Measurements from ENCODE around the gene SYT1.

DNA sequence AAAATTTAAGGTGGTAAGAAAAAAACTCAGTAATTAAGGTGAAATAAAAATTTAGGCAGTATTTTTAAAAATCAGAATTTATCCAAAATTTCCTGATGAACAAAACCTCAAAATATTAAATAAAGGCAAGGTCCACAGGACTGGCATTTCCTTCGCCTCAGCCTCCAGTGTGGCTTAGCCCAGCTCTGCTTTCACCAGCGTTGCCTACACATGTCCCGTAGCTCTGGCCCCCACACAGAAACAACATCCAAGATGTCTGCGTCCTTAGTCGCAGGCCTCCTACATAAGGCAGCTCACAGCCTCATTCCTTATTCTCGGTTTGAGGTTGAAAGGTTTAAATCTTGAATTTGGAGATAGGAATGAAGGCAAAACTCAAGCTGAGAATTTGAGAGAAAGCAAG, 274.3 kb downstream of the SYT1 start:
- TF ChIP-seq, protein P1, sequence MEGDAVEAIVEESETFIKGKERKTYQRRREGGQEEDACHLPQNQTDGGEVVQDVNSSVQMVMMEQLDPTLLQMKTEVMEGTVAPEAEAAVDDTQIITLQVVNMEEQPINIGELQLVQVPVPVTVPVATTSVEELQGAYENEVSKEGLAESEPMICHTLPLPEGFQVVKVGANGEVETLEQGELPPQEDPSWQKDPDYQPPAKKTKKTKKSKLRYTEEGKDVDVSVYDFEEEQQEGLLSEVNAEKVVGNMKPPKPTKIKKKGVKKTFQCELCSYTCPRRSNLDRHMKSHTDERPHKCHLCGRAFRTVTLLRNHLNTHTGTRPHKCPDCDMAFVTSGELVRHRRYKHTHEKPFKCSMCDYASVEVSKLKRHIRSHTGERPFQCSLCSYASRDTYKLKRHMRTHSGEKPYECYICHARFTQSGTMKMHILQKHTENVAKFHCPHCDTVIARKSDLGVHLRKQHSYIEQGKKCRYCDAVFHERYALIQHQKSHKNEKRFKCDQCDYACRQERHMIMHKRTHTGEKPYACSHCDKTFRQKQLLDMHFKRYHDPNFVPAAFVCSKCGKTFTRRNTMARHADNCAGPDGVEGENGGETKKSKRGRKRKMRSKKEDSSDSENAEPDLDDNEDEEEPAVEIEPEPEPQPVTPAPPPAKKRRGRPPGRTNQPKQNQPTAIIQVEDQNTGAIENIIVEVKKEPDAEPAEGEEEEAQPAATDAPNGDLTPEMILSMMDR (conservative IDR thresholded peaks at IDR 0.05; ENCODE audit: low read length): no peak
- TF ChIP-seq EZH2phosphoT487 (IDR thresholded peaks at IDR 0.05; ENCODE audit: borderline replicate concordance, low read depth, low read length): no peak

Measured in OCI-LY7 (cell line).